Hypothalamus (tissue), 51 donors: Measurements from ENCODE around the gene OLFM3.

Experiments used
- DNase-seq, 51 donors: peaks; one replicate each; lab custom pipeline; 2025; lab: John Stamatoyannopoulos, UW

OLFM3 gene

GRCh38 chr1:101854271-101854670, 142.5 kb downstream of the OLFM3 start:
- no peak for DNase-seq

- DNase-seq, result no peak
Measured at GRCh38 chr1:101852936-101853335, 143.8 kb downstream of the OLFM3 start.

GRCh38 chr1:101849356-101849755, 147.4 kb downstream of the OLFM3 start:
- DNase-seq, result no peak

DNA sequence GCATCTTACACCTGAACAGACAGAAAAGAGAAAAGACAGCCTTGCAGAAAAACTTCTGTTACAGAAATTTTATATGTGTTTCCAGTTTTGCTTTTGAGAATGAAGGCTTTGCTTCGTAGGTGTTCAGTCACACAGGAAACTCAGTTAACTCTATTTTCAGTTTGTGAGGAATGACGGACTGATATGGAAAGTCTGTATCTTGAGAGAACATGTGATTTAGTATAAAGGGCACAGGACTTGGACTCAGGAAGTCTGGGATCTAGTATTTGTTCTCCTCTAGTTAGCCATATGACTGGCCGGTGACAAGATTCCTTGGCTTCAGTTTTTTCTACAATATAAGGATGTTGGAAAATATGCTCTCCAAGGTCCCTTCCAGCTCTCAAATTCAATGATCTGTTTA, 149.1 kb downstream of the OLFM3 start:
- DNase-seq, result no peak

DNA sequence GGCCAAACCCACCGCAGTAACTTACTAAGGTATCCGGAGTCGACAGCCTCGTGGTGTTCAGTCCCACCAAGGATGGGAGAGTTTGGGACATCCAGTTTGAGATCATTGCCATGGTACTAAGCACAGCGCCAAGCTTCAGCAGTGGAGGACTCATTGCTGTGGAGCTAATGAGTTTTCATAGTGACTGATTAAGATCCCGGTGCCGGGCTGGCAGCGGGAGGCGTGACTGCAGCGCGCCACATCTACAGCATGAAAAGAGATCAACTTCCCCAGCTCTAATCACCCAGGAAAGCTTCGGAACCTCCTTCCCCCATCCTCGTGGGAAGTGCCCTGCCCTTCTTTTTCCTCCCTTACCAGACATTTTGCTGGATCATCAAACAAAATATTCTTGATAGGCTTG, 149.9 kb downstream of the OLFM3 start:
- DNase-seq, result no peak

GRCh38 chr1:101843160-101843559, 153.6 kb downstream of the OLFM3 start:
- DNase-seq, result no peak

DNA sequence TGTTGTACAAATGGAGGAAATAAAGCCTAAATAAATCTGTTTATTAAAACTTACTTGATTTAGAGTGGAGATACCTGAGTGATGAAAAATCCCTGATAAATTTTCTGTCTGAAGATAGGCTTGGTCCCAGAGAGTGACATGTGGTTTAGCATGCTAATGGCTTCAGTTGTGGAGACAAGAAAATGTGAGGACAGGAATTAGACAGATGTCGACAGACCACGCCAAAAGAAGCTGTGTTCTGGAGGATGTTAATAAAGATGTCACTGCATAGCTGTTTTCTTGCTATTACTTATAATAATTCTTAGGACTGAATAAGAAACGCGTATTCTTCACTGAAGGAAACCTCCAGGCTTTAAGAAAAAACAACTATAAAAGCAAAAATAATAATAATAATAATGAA, 154.9 kb downstream of the OLFM3 start:
- DNase-seq, result no peak

GRCh38 chr1:101835988-101836387, 160.7 kb downstream of the OLFM3 start:
- DNase-seq, result no peak

- no peak for DNase-seq
Measured at GRCh38 chr1:101833312-101833711, 163.4 kb downstream of the OLFM3 start.

DNA sequence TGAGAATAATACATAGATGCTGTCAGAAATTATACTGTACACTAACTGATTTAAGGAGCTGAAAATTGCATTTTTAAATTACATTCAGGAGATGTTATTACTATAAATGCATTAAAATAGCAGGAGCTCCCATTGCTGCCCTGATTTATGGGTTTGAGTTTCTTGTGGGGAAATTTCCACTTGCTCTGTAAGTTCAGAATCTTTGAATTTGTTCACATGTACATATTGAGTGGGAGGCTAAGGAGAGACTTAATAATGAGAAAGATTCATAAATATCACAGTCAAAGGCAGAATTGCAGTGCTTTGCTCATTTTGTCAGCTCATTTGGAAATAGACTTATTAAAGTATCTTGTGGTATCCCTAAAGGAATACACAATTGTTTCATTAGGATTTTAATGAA, 170.3 kb downstream of the OLFM3 start:
- no peak for DNase-seq

DNA sequence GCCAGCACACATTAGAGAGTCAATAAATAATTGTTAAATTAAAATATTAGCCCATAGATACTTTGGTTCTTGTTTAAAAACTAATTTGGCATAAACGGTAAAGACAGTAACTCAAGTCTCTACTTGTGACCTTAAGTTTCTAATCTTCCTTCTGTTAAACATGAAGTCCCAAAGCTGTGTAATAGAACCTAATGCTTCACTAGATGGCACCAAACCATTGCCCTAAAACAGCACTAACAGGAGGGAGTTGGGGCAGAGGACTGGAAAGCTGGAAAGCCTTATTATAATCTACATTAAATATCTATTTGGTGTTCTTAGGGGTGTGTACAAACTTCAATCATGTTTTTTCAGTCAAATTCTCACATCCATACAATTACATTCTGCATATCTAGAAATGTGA, 176.7 kb downstream of the OLFM3 start:
- DNase-seq, result peak in 2 of 51 donors; percentile 2 to 26

DNA sequence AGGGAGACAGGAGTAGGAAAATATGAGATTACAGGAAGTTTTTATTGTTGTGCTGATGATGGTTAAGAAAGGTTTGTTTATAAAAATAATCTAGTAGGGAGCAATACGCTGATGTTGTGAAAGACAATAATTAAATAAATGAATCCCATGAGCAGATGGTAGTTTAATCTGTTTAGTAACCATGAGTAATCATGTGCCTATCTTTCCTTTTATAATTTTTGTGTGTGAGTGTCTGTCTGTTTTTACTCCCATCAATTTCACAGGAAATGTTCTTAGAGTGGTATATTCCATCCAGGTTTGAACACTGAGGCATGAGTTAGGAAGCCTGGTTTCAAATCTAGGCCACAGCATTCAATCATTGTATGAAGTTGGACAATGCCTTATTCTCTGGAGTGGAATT, 180.5 kb downstream of the OLFM3 start:
- DNase-seq, result no peak

- DNase-seq, result no peak
Measured at GRCh38 chr1:101798417-101798816, 198.3 kb downstream of the OLFM3 start.

- no peak for DNase-seq
Measured at GRCh38 chr1:101797722-101798121, 199.0 kb downstream of the OLFM3 start.

DNA sequence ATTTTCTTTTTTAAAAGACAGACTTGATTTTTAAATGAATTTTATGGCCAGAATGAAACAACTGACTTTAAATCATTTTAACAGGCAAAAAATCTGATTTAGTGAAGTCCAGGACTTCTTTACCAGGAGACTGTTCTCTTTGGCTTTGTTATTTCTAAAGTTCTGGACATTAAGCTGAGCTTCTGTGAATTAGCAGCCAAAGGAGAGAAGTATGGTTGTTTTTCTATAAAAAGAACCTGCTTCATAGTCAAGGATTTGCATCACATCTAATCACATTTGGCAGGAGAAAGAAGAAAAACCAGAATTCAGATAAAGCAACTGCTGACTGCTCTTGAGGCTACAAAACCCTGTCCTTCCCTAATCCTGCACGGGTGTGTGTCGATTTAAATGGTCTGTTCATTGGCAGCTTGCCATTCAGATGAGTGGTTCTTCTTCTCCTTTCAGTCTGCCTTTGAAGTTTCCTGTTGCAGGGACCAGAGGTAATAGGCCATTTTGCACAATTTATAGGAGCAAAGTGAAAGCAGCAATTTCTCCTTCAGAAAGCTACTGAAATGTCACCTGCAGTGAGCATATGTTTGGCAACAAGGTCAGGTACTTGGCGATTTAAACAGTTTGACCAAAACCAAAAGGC, 215.4 kb downstream of the OLFM3 start:
- DNase-seq, result peak in 2 of 51 donors; percentile 2

DNA sequence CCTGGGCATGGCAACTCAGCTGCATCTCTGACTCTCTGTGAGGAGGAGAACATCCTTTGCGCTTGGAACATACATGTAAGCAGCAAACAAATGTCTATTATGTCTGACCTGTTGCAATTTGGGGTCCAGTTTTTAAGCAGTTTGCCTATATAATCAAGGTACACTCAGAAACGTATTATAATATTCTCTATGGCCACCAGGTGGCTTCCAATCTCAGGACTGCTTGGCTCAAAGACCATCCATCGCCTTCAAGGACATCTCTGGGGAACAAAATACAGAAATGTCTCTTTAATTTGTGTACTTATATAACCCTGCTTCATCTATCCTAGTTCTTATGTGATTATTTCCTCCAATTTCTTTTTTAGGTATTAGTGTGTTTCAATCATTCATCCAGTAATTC, 227.2 kb downstream of the OLFM3 start:
- no peak for DNase-seq

DNA sequence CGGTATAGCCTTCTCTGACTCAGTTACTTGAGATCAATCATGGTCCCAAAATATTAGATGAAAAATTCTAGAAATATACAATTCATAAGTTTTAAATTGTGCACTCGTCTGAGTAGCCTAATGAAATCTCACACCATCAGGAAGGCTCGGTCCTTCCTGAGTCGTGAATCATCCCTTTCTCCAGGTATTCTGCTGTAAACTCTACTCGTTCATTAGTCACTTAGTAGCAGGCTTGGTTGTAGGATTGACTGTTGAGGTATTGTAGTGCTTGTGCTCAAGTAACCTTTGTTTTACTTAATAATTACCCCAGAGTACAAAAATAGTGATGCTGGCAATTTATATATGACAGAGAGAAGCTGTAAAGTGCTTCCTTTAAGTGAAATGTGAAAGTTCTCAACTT, 238.7 kb downstream of the OLFM3 start:
- DNase-seq, result no peak

- DNase-seq, result no peak
Measured at GRCh38 chr1:101756411-101756810, 240.3 kb downstream of the OLFM3 start.
